HEK293 (cell line): ENCODE data around the gene ARL14EPL.

ENCODE experiments used
- CTCF ChIA-PET: fragments of 350-600 bp; formaldehyde crosslinking; extraction: SDS; loops from one replicate; lab custom pipeline; 2021; ENCODE audit warnings: antibody characterized with exemption; lab: Yijun Ruan, JAX
- POLR2A ChIA-PET: fragments of 300-600 bp; formaldehyde crosslinking; extraction: SDS; loops from one replicate; lab custom pipeline; 2020; ENCODE audit warnings: antibody characterized with exemption, inconsistent platforms; lab: Yijun Ruan, JAX
- H3K27ac ChIP-seq: fragments of 200-500 bp; sonication (Bioruptor generic); 2 replicates; pipeline ENCODE4 v1.5.1; 2014; ENCODE audit warnings: low read depth, low read length, control low read depth, inconsistent platforms; ENCODE audit errors: extremely low read depth
- H3K36me3 ChIP-seq, 2 experiments: fragments of 200-500 bp in 1 of 2; sonication (Bioruptor generic) in 1 of 2; 1 replicate in 1 of 2; 2 replicates in 1 of 2; pipeline ENCODE4 v1.5.1; 2014 to 2017; ENCODE audit warnings: inconsistent platforms in 2 of 2, low read length in 2 of 2; ENCODE audit not compliant: control insufficient read depth in 2 of 2, insufficient read depth in 1 of 2
- H3K4me1 ChIP-seq: fragments of 200-500 bp; sonication (Bioruptor generic); 2 replicates; pipeline ENCODE4 v1.5.1; 2014; ENCODE audit warnings: mild to moderate bottlenecking, low read length, inconsistent platforms; ENCODE audit not compliant: control insufficient read depth, insufficient read depth
- H3K4me3 ChIP-seq: 2 replicates; pipeline ENCODE4 v1.5.1; 2011; ENCODE audit warnings: low read depth, mild to moderate bottlenecking, control low read depth, low read length, moderate library complexity
- H3K9me3 ChIP-seq: fragments of 200-500 bp; sonication (Bioruptor generic); 2 replicates; pipeline ENCODE4 v1.5.1; 2014; ENCODE audit warnings: low read depth, low read length, inconsistent platforms; ENCODE audit not compliant: control insufficient read depth, insufficient read depth
- BCL11A ChIP-seq: fragments of 450-650 bp; formaldehyde crosslinking; IDR thresholded peaks from 2 replicates; pipeline ENCODE4 v1.5.1; 2016; ENCODE audit warnings: low read depth, missing biosample characterization, missing genetic modification characterization
- FEZF1 ChIP-seq: fragments of 450-650 bp; formaldehyde crosslinking; IDR thresholded peaks from 2 replicates; pipeline ENCODE4 v1.5.1; 2016; ENCODE audit warnings: missing biosample characterization, missing genetic modification characterization
- KLF16 ChIP-seq: fragments of 450-650 bp; formaldehyde crosslinking; IDR thresholded peaks from 2 replicates; pipeline ENCODE4 v1.5.1; 2017; ENCODE audit warnings: missing biosample characterization, missing genetic modification characterization
- KLF8 ChIP-seq: fragments of 450-650 bp; formaldehyde crosslinking; IDR thresholded peaks from 2 replicates; pipeline ENCODE4 v1.5.1; 2016; ENCODE audit warnings: missing biosample characterization, missing genetic modification characterization
- KLF9 ChIP-seq: fragments of 450-650 bp; formaldehyde crosslinking; IDR thresholded peaks from 2 replicates; pipeline ENCODE4 v1.5.1; 2016; ENCODE audit warnings: missing biosample characterization, missing genetic modification characterization, low read depth
- MEIS1 ChIP-seq: sonication (generic); formaldehyde crosslinking; IDR thresholded peaks from 2 replicates; pipeline ENCODE4 v1.8.1; 2022; ENCODE audit warnings: missing genetic modification reagents, mild to moderate bottlenecking, borderline replicate concordance
- SALL2 ChIP-seq: fragments of 450-650 bp; formaldehyde crosslinking; IDR thresholded peaks from 2 replicates; pipeline ENCODE4 v1.5.0; 2017; ENCODE audit warnings: missing biosample characterization, mild to moderate bottlenecking, missing genetic modification characterization, borderline replicate concordance
- SP7 ChIP-seq: fragments of 450-650 bp; formaldehyde crosslinking; IDR thresholded peaks from 2 replicates; pipeline ENCODE4 v1.5.1; 2016; ENCODE audit warnings: missing biosample characterization, missing genetic modification characterization
- TRIM28 ChIP-seq: IDR thresholded peaks from 2 replicates; pipeline ENCODE4 v1.6.1; 2011; ENCODE audit warnings: low read length, control low read depth, borderline replicate concordance
- ZBTB20 ChIP-seq: fragments of 450-650 bp; formaldehyde crosslinking; IDR thresholded peaks from 2 replicates; pipeline ENCODE4 v1.5.1; 2016; ENCODE audit warnings: missing biosample characterization, missing genetic modification characterization
- ZBTB21 ChIP-seq: fragments of 450-650 bp; formaldehyde crosslinking; IDR thresholded peaks from 2 replicates; pipeline ENCODE4 v1.5.1; 2017; ENCODE audit warnings: missing biosample characterization, missing genetic modification characterization
- ZBTB48 ChIP-seq: fragments of 450-650 bp; formaldehyde crosslinking; IDR thresholded peaks from 2 replicates; pipeline ENCODE4 v1.5.1; 2016; ENCODE audit warnings: missing biosample characterization, missing genetic modification characterization
- ZFHX2 ChIP-seq: fragments of 450-650 bp; formaldehyde crosslinking; conservative IDR thresholded peaks from 2 replicates; pipeline ENCODE4 v1.5.1; 2016; ENCODE audit warnings: missing biosample characterization, missing genetic modification characterization
- ZFP41 ChIP-seq: fragments of 450-650 bp; formaldehyde crosslinking; IDR thresholded peaks from 2 replicates; pipeline ENCODE4 v1.5.1; 2016; ENCODE audit warnings: missing biosample characterization, missing genetic modification characterization, borderline replicate concordance
- ZNF114 ChIP-seq: fragments of 450-650 bp; formaldehyde crosslinking; IDR thresholded peaks from 2 replicates; pipeline ENCODE4 v1.5.0; 2017; ENCODE audit warnings: missing biosample characterization, missing genetic modification characterization
- ZNF155 ChIP-seq: fragments of 450-650 bp; formaldehyde crosslinking; IDR thresholded peaks from 2 replicates; pipeline ENCODE4 v1.5.1; 2016; ENCODE audit warnings: missing biosample characterization, missing genetic modification characterization
- ZNF221 ChIP-seq: fragments of 450-650 bp; formaldehyde crosslinking; IDR thresholded peaks from 2 replicates; pipeline ENCODE4 v1.5.1; 2017; ENCODE audit warnings: missing biosample characterization, missing genetic modification characterization, borderline replicate concordance
- ZNF266 ChIP-seq: fragments of 450-650 bp; formaldehyde crosslinking; IDR thresholded peaks from 2 replicates; pipeline ENCODE4 v1.5.1; 2016; ENCODE audit warnings: missing biosample characterization, missing genetic modification characterization, low read depth
- ZNF274 ChIP-seq, 2 experiments: fragments of 200-500 bp in 1 of 2; fragments of 450-650 bp in 1 of 2; sonication (Bioruptor generic) in 1 of 2; formaldehyde crosslinking in 1 of 2; IDR thresholded peaks; 2 replicates each; pipeline versions ENCODE4 v1.5.1 to v1.6.1; 2014 to 2016; ENCODE audit warnings: borderline replicate concordance in 1 of 2, inconsistent platforms in 1 of 2, low read length in 1 of 2, missing biosample characterization in 1 of 2, missing genetic modification characterization in 1 of 2
- ZNF311 ChIP-seq: fragments of 450-650 bp; formaldehyde crosslinking; IDR thresholded peaks from 2 replicates; pipeline ENCODE4 v1.5.1; 2017; ENCODE audit warnings: missing biosample characterization, missing genetic modification characterization, borderline replicate concordance
- ZNF341 ChIP-seq: fragments of 450-650 bp; formaldehyde crosslinking; IDR thresholded peaks from 2 replicates; pipeline ENCODE4; 2016; ENCODE audit warnings: low read depth, missing biosample characterization, missing genetic modification characterization
- ZNF521 ChIP-seq: fragments of 450-650 bp; formaldehyde crosslinking; IDR thresholded peaks from 2 replicates; pipeline ENCODE4 v1.5.1; 2017; ENCODE audit warnings: missing biosample characterization, mild to moderate bottlenecking, missing genetic modification characterization
- ZNF548 ChIP-seq: fragments of 450-650 bp; formaldehyde crosslinking; IDR thresholded peaks from 2 replicates; pipeline ENCODE4 v1.5.1; 2016; ENCODE audit warnings: missing biosample characterization, missing genetic modification characterization
- ZNF610 ChIP-seq: fragments of 450-650 bp; formaldehyde crosslinking; IDR thresholded peaks from 2 replicates; pipeline ENCODE4 v1.5.1; 2016; ENCODE audit warnings: missing biosample characterization, missing genetic modification characterization, borderline replicate concordance
- ZNF629 ChIP-seq: fragments of 450-650 bp; formaldehyde crosslinking; IDR thresholded peaks from 2 replicates; pipeline ENCODE4 v1.5.1; 2017; ENCODE audit warnings: missing biosample characterization, missing genetic modification characterization
- ZNF701 ChIP-seq: fragments of 450-650 bp; formaldehyde crosslinking; IDR thresholded peaks from 2 replicates; pipeline ENCODE4 v1.5.1; 2016; ENCODE audit warnings: missing biosample characterization, missing genetic modification characterization
- ZSCAN30 ChIP-seq: fragments of 450-650 bp; IDR thresholded peaks from 2 replicates; pipeline ENCODE4 v1.5.1; 2018; ENCODE audit warnings: missing biosample characterization, mild to moderate bottlenecking, missing genetic modification characterization, moderate library complexity
- TF ChIP-seq, protein P1 (sequence below): fragments of 450-650 bp; formaldehyde crosslinking; IDR thresholded peaks from 2 replicates; pipeline ENCODE4 v1.5.1; 2016; ENCODE audit warnings: missing biosample characterization, missing genetic modification characterization
- TF ChIP-seq, protein P2 (sequence below): fragments of 450-650 bp; formaldehyde crosslinking; conservative IDR thresholded peaks from 2 replicates; pipeline ENCODE4 v1.5.1; 2016; ENCODE audit warnings: low read depth, missing biosample characterization, missing genetic modification characterization
- TF ChIP-seq, protein P3 (sequence below): fragments of 450-650 bp; formaldehyde crosslinking; IDR thresholded peaks from 2 replicates; pipeline ENCODE4 v1.5.1; 2016; ENCODE audit warnings: missing biosample characterization, missing genetic modification characterization
- TF ChIP-seq, protein P4 (sequence below): fragments of 450-650 bp; formaldehyde crosslinking; IDR thresholded peaks from 2 replicates; pipeline ENCODE4 v1.5.1; 2016; ENCODE audit warnings: missing biosample characterization, missing genetic modification characterization

Gene ARL14EPL

DNA sequence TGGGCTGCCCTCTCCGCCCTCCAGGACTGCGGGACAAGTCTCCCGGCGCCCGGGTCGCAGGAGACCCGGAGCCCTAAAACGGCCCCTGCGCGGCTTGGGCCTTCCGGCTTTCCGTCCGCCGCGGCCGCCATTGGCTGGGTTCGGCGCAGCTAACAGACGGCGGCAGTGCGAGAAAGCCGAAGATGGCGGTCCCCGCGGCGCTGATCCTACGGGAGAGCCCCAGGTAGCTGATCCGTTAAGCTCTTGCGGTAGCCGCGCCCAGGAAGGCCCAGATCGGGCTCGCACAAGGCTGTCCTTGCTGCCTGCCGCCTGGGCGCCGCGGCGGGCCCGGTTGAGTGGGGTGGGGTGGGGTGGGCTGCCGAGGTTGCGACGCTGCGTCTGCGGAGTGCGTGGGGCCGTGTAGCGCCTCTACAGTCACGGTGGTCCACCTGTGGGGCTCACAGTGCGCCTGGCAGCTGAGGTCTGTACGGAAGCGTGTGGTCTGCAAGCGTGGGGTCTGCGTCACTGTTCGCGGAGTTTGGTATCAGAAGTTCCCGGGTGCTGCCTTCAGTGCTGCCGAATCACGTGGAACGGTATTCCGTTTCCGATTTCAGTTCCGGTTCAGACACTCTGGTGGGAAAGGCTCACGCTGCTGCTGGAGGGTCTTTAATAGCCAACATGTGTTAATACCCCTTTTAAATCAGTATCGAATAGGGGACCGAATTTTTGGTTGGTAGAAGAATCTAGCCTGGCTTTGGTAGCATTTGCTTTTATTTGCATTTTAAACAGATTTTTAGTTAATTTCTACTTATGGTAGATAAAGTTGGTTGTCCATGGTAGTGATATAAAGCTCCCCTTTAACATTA is 52.8 kb downstream of the ARL14EPL start, which contains the start of gene COMMD10:
TSS of gene COMMD10 (plus strand) at position 155 of the 845 bp plus-strand sequence.
- H3K4me3 ChIP-seq: peak within 1 kb of the TSS; percentile 64
- ChIA-PET CTCF (interaction anchor here (1.1 kb wide), 1 partner anchor 17 kb away, joined by 8 read pairs; no protein-coding TSS in a partner anchor), POLR2A (interaction anchor here (0.6 to 2.3 kb wide), 3 partner anchors 9 to 244 kb away, joined by 3 to 7 read pairs (median 4); partner anchors contain the start of gene ATG12)
- H3K27ac ChIP-seq: peak within 1 kb of the TSS; percentile 89
- no peaks in the 10 kb centered on the region for H3K4me1 ChIP-seq
- no peaks in the 10 kb centered on the region for H3K9me3 ChIP-seq
- no peaks in the 10 kb centered on the region for H3K36me3 ChIP-seq
- TF ChIP-seq, protein P1, sequence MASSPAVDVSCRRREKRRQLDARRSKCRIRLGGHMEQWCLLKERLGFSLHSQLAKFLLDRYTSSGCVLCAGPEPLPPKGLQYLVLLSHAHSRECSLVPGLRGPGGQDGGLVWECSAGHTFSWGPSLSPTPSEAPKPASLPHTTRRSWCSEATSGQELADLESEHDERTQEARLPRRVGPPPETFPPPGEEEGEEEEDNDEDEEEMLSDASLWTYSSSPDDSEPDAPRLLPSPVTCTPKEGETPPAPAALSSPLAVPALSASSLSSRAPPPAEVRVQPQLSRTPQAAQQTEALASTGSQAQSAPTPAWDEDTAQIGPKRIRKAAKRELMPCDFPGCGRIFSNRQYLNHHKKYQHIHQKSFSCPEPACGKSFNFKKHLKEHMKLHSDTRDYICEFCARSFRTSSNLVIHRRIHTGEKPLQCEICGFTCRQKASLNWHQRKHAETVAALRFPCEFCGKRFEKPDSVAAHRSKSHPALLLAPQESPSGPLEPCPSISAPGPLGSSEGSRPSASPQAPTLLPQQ: peak; percentile 83
- peak; percentile 20; the same call in 1 of the 2 replicates for TF ChIP-seq ZFHX2 (tag by site-specific recombination)
- TF ChIP-seq ZNF341 (tag by site-specific recombination): 0 out of 2 replicates have a peak, but pooled peaks have one; percentile 29
- TF ChIP-seq ZNF311 (tag by site-specific recombination): no peak
- TF ChIP-seq ZBTB21 (tag by site-specific recombination): peak; percentile 37; the same call in 1 of the 2 replicates
- TF ChIP-seq ZNF548: no peak
- 0 out of 2 replicates have a peak, but pooled peaks have one; percentile 14 for TF ChIP-seq ZNF610 (tag by site-specific recombination)
- peak; percentile 36; the same call in 1 of the 2 replicates for TF ChIP-seq SP7 (tag by site-specific recombination)
- no peak for TF ChIP-seq ZNF155 (tag by site-specific recombination)
- no peak for TF ChIP-seq ZNF221
- TF ChIP-seq ZFP41 (tag by site-specific recombination): no peak
- TF ChIP-seq, protein P2, sequence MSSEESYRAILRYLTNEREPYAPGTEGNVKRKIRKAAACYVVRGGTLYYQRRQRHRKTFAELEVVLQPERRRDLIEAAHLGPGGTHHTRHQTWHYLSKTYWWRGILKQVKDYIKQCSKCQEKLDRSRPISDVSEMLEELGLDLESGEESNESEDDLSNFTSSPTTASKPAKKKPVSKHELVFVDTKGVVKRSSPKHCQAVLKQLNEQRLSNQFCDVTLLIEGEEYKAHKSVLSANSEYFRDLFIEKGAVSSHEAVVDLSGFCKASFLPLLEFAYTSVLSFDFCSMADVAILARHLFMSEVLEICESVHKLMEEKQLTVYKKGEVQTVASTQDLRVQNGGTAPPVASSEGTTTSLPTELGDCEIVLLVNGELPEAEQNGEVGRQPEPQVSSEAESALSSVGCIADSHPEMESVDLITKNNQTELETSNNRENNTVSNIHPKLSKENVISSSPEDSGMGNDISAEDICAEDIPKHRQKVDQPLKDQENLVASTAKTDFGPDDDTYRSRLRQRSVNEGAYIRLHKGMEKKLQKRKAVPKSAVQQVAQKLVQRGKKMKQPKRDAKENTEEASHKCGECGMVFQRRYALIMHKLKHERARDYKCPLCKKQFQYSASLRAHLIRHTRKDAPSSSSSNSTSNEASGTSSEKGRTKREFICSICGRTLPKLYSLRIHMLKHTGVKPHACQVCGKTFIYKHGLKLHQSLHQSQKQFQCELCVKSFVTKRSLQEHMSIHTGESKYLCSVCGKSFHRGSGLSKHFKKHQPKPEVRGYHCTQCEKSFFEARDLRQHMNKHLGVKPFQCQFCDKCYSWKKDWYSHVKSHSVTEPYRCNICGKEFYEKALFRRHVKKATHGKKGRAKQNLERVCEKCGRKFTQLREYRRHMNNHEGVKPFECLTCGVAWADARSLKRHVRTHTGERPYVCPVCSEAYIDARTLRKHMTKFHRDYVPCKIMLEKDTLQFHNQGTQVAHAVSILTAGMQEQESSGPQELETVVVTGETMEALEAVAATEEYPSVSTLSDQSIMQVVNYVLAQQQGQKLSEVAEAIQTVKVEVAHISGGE (tag by site-specific recombination): peak; percentile 75
- TF ChIP-seq KLF8 (tag by site-specific recombination): no peak; the same call in 1 of the 2 replicates
- TF ChIP-seq ZNF629 (tag by site-specific recombination): peak; percentile 63
- TF ChIP-seq ZBTB48 (tag by site-specific recombination): peak; percentile 82
- no peak for TF ChIP-seq FEZF1
- no peak for TF ChIP-seq BCL11A
- no peak for TF ChIP-seq ZNF114 (tag by site-specific recombination)
- no peak for TF ChIP-seq ZNF266 (tag by site-specific recombination)
- TF ChIP-seq ZBTB20 (tag by site-specific recombination): peak; percentile 99
- TF ChIP-seq ZNF521 (tag by site-specific recombination): no peak
- 0 out of 2 replicates have a peak, but pooled peaks have one; percentile 40 for TF ChIP-seq KLF9 (tag by site-specific recombination)
- TF ChIP-seq, protein P3, sequence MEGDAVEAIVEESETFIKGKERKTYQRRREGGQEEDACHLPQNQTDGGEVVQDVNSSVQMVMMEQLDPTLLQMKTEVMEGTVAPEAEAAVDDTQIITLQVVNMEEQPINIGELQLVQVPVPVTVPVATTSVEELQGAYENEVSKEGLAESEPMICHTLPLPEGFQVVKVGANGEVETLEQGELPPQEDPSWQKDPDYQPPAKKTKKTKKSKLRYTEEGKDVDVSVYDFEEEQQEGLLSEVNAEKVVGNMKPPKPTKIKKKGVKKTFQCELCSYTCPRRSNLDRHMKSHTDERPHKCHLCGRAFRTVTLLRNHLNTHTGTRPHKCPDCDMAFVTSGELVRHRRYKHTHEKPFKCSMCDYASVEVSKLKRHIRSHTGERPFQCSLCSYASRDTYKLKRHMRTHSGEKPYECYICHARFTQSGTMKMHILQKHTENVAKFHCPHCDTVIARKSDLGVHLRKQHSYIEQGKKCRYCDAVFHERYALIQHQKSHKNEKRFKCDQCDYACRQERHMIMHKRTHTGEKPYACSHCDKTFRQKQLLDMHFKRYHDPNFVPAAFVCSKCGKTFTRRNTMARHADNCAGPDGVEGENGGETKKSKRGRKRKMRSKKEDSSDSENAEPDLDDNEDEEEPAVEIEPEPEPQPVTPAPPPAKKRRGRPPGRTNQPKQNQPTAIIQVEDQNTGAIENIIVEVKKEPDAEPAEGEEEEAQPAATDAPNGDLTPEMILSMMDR (tag by site-specific recombination): peak; percentile 50; the same call in 1 of the 2 replicates
- TF ChIP-seq MEIS1: no peak
- TF ChIP-seq KLF16 (tag by site-specific recombination): no peak
- no peak for TF ChIP-seq SALL2 (tag by site-specific recombination)
- TF ChIP-seq ZNF274 (IDR thresholded peaks at IDR 0.05; ENCODE audit: low read length): no peak
- no peak for TF ChIP-seq ZNF274 (tag by site-specific recombination; IDR thresholded peaks at IDR 0.05; ENCODE audit: borderline replicate concordance)
- TF ChIP-seq ZSCAN30 (tag by site-specific recombination): peak; percentile 64
- TF ChIP-seq TRIM28: no peak; the same call in 1 of the 2 replicates
- TF ChIP-seq, protein P4, sequence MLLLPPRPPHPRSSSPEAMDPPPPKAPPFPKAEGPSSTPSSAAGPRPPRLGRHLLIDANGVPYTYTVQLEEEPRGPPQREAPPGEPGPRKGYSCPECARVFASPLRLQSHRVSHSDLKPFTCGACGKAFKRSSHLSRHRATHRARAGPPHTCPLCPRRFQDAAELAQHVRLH (tag by site-specific recombination): peak; percentile 78; the same call in 1 of the 2 replicates
- no peak for TF ChIP-seq ZNF701 (tag by site-specific recombination)
